Activated CD4-positive, alpha-beta T cell treated with anti-CD3 and anti-CD28 coated beads, Interleukin-2, Interleukin-4, amounts not matched to agents 100 ng/mL and 50 ng/mL, durations not matched to agents 16 hours and 8 hours (primary cell): ENCODE results near the gene BAMBI.

Experiments used
- DNase-seq: peaks from one replicate; pipeline ENCODE4 v3.0.0-alpha.2; 2020; ENCODE audit warnings: low spot score

The BAMBI gene

DNA sequence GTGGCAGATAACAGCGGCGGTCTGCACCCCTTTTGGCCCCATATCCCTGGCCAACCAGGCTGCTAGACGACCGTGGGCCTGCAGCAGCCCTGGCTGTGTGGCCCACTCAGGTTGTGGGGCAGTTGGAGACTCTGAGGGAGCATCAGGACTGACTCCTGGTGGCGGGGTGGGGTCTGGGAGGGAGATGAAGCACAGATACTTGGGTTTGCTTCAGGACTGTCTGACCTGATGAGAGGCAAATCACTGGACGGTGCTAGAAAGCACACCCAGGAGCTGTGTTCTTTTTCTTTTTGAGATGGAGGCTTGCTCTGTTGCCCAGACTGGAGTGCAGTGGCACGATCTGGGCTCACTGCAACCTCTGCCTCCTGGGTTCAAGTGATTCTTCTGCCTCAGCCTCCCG is 28.2 kb downstream of the BAMBI start:
- DNase-seq, result no peak

DNA sequence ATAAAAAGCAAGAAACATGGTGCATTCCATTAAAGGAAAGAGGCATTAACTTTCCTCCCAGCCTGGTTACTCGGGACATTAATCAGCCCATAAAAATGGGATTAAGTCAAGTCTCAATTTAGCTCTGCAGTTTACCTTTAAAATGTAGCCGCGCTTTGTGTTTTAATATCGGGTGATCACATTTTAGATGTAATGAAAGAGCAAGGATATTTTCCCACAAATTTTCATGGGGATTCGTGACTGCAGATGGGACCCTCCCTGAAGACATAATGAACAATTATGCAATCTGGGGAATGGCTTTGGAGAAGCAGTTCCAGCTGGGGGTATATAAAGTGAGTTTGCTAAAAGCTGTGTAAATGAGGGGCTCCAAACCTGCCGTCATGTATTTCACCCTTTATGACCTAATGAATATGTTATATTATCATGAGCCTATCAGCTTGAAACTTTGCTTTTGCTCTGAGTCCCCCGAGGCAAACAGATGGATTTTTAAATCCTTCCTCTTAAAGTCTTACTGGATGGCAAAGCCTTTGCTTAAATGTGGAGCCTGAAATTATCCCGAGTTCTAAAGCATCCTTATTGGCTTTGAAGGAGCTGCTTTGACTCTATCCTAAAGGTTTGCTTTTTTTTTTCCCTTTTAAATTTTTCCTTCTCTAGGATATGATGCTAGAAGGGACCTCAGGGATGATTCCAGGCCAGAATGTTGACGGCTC is 31.8 kb downstream of the BAMBI start:
- no peak for DNase-seq

DNA sequence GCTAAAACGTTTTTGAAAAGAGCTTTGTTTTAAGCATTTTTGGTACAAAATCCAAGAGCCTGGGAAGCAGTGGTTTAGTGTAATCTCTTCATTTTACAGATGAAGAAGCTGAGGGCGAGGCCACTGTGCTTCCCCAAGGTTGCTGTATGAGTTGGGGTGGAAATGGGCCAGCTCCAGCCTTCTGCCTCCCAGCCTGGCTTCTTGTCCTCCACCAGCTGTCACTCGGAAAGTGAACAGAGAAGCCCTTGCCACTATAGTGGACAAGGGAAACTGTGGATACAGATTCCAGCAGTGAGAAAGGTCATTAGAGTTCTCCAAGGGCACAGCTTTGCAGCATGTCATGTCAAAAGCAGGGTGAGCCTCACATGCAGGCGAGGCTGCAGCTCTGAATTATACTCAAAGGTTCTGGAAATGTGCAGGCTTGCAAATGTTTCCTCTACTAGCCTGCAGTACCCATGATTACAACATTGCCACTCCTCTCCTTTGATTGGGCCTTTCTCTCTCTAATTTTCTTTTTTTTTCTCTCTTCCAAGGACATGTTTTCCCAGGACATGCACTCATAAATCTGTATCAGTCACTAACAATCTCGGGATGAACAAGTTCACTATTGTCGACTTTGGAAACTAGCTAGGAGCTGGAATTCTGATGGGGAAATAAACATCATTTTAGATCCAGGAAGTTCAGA is 33.0 kb downstream of the BAMBI start:
- DNase-seq, result no peak

DNA sequence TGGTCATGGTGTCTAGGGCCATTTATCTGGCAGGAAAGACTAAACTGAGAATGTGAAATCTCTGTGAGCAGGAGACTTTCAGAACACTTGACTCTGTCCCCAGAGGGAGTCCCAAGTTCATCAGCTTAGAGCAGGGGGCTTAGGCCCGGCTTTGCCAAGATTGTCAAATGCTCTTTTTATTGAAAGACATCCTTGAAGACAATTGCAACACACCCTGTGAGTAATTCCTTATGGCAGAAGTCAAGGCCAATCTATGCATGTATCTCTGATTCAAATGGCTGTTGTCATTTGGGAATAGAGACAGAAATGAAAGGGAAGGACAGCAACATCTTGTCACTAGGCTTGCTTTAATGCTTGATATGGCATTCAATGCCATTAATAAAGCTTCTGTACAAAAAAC is 33.7 kb downstream of the BAMBI start:
- no peak for DNase-seq

DNA sequence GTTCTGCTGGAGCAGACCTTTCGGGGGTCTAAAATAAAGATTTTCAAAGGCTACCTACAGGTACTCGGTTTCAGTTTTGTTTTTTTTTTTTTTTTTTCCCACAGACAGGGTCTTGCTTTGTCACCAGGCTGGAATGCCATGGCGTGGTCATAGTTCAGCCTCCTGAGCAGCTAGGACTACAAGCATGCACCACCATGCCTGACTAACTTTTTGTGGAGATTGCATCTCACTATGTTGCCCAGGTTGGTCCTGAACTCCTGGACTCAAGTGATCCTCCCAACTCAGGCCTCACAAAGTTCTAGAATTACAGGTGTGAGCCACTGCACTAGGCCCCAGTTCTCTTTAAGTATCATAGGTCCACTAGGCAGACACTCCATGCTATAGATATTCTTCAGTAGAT is 34.5 kb downstream of the BAMBI start:
- no peak for DNase-seq

DNA sequence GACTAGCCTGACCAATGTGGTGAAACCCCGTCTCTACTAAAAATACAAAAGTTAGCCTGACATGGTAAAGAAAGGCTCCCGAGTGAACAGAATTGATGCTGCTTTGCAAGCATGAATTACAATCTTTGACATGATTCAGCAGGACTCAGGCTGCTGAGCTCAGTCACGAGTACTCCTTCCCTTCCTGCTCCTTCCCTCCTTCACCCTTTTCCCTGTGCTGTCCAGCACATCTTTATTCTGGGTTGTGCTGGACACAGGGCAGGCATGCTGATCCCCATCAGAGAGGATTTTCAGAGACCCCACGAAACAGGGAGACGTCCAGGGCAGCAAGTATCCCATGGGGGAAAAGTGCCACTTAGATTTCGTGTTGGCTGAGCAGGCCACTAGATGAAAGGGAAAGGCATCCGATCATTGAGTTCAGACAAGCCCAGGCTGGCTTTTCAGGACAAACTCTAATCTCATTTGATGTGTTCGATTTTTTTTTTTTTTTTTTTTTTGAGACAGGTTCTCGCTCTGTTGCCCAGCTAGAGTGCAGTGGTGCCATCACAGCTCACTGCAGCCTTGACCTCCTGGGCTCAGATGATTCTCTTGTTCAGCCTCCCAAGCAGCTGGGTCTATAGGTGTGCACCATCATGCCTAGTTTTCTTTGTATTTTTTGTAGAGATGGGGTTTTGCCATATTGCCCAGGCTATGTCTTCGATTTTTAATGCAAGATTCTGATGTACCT is 36.5 kb downstream of the BAMBI start:
- DNase-seq, result no peak

DNA sequence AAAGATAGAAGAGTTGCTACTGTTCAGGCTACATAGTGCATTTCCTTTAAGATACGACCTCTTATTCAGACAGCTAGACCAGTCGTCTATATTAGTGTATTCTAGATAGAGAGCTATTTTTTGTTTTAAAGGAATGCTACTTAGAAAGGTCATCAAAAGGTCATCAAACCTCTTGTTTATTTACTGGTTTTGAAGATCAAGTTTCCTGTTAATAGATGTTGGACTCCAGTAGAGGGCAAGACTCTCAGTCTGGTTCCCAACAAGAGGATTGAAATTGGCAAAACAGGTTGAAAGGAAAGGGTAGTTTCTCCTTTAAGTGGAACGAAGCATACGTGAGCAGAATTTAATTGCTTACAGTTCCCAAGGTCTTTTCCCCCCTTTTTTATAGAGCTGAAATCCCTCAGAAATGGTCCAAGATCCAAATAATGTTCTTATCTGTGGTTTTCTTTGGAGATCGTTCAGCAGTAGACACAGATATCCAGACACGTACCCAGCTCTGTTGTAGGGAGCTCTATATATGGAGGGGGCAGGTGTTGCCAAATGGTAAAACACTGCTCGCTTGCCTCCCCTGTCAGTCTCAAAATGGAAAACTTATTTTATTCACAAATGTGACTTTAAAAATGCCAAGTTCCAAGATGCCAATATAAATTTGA is 37.2 kb downstream of the BAMBI start:
- no peak for DNase-seq

DNA sequence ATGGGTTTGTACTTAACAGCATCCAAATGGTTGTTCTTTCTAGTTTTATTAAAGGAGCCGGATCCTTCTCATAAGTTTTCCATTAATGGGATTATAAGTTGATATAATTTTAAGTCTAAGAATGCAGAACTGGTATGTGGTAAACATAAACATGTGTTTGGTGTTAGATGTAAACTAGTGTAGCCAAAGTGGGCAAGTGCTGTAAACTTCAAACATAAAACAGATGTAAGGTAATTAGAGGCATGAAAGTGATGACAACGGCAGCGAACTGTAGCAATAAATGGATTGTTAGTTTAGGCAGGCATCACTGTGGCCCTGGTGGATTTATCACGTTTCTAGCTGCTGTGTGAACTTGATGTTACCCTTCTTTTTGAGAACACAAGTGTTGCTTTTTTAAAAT is 37.9 kb downstream of the BAMBI start:
- DNase-seq, result no peak

DNA sequence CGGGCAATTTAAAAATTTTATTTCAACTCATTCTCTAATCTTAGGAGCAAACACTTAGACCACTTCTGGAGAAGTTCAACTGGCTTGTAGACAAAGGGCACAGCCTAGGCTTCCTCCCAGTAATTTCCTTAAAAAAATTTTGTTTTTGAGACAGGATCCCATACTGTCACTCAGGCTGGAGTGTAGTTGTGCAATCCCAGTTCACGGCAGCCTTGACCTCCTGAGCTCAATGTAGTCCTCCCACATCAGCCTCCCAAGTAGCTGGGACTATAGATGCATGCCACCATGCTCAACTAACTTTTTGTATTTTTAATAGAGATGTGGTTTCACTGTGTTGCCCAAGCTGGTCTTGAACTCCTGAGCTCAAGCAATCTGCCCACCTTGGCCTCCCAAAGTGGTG is 38.4 kb downstream of the BAMBI start:
- no peak for DNase-seq

DNA sequence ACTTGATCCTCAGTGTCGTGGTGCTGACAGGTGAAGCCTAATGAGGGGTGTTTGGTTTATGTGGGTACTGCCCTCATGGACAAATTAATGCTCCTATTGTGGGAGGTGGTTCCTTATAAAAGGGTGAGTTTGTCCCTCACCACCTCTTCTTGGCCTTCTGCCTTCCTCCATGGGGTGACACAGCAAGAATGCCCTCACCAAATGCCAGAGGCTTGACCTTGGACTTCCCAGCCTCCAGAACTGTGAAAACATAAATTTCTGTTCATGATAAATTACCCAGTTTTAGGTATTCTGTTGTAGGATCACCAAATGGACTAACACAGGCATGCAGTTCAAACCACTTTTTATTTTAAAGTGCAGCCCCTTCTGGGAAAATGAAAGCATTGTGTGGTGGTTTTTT is 39.4 kb downstream of the BAMBI start:
- DNase-seq, result no peak

DNA sequence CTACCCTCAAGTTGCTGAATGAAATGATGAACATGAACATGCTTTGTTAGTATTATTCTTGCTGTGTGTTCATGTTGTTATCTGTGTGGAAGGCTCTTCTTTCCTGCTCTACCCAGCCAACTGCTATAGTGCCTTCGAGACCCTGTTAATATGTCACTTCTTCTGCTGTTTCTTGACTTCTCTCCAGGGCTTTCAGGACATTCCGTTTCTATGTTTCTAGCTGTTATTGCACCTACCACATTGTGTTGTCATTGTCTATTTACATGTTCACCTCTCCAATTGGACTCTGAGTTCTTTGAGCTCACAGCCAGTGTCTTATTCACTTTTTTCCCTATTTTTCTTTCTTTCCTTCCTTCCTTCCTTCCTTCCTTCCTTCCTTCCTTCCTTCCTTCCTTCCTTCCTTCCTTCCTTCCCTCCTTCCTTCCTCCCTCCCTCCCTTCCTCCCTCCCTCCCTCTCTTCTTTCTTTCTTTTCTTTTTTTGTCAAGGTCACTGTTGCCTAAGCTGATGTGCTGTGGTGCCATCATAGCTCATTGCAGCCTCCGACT is 40.4 kb downstream of the BAMBI start:
- DNase-seq, result no peak

DNA sequence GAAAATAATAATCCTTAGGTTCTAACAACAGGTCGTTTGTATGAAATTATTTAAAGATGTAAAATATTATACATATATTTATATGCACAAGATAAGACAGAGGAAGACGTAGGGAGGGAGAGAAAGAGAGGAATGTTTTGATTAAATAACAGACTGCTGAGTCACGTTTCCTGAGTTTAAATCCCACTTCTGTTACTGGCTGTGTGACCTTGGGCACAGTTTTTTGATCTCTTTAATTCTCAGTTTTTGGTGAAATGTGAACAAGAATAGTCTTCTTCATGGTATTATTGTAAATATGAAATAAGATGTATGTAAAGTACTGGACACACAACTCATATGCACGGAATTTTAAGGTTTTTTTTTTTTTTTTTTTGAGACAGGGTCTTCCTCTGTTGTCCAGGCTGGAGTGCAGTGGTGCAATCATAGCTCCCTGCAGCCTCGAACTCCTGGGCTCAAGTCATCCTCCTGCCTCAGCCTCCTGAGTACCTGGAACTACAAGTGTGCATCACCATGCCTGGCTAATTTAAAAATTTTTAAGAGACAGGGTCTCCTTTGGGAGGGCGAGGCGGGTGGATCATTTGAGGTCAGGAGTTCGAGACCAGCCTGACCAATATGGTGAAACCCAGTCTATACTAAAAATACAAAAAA is 42.6 kb downstream of the BAMBI start:
- no peak for DNase-seq

DNA sequence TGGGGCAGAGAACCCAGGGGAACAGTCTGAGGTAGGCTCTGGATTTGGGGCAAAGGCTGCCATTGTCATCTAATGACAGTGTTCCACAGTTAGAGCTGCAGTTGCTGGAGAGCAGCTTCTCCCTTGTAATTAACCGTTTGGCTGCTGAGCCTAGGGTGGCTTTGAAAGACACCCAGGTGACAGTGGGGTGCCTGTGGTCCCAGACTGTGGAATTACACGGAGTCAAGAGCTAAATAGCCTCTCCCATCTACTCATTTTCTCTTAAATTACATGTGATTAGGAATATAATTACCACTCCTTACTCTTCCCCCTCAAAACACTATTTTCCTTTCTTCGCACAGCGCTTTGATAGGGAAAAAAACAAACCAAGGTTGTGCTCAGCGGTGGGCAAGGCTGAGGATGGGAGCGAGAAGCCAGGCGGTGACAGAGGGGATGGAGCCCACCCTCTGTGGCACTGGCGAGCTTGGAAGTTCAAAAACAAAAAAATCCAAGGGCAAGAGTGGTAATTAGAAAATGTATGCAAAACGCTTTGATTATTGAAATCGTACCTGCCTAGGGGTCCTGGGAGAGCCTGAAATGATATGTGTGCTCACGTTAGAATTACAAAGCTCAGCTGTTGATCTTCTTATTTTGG is 44.1 kb downstream of the BAMBI start:
- no peak for DNase-seq

DNA sequence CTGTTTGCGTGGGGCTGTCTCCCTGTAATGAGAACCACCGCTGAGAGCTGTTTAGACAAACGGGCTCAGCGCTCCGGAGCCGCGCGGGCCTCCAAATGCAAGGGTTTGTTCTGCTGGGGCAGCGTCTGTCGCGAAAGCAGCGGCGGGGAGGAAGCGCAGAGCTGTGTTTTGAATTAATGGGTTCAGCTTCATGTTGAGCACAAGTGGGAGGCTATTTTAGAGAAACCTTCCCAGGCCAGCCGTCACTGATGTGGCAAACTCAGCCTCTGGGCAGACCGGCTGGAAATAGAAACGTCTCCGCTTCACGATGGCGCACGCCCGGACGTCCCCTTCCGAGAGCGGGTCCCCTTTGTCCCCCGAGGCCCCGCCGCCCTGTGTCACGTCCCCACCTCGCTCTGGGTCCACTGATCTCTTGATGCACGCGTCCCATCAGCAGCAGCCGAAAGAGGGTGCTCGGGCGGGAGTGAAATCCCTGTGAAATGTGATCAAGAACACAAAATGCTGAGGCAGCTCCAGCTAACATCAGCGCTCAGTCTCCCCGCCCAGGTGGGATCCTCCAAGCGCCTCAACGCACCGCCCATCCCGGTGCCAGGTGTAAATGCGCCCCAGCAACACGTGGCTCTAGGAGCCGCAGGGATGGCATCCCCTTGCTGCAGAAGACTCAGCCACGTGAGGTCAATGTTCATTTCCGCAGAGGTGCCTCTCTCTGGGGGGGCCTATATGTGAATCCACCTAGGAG is 44.9 kb downstream of the BAMBI start:
- no peak for DNase-seq

DNA sequence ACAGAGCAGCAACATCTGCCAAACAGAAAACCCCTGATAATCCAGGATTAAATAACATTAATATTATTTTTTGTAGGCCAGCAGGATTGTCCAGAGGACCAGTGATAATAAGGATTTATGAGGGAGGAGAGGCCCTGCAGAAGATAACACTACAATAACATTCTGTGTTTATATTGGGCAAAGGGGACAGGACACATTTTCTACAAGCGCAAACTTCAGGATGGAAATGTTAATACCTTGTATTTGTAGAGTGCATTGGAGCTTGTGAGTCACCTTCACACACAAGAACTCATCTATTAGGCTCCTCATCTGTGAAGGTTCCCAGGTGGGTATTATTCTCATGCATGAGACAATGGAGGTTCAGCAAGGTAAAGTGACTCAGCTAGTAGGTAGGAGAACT is 51.0 kb downstream of the BAMBI start:
- DNase-seq, result no peak

DNA sequence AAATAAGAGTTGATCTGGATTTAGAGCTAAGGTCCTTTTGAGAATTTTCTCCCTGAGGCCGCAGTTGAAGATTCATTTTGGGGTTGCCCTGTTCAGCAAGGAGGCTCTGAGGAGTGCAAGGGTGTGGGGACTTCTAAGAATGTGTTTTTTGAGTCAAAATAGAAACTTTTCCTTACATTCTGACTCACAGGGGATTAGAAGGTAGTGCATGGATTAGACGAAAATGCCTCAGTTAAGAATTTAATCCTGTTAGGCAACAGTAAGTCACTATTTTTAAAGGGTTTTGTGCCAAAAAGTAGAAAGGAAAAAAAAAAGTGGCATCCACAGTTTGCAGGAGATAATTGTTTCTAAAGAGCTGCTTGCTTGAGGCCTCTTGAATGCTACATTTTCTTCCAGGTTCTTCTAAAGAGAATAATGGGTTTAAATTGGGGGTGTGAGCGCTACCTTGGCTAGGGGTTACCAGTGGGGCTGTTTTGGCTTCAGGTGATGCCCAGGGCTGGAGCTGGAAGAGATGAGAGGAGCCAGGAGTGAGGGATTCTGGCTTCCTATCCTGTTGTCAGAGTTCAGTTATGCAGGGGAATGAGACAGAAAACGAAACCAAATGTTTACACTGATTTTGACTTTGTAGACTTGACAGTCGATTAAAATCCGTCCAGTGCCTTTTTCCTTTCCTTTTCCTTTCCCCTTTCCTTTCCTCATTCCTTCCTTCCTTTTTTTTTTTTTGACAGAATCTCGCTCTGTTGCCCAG is 52.9 kb downstream of the BAMBI start:
- DNase-seq, result no peak

DNA sequence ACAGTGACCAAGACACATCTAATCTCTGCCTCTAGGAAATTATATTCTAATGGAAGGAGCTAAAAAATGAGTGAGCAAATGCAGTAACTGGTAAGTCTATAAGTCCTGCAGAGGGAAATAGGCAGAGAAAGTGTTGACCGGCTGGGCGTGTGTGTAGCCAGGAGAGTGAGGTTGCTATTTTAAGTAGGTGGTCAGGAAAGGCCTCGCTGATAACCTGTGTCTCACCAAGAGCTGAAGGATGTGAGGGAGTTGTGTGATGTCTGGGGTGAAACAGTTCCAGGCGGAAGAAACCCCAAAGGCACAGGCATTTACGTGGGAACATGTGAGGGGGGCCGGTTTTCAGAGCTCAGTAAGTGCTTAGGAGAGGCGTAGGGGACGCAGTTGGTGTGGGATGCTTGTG is 54.8 kb downstream of the BAMBI start:
- DNase-seq, result no peak
